ENCODE results near the gene NPHP1.

NPHP1 gene

DNA sequence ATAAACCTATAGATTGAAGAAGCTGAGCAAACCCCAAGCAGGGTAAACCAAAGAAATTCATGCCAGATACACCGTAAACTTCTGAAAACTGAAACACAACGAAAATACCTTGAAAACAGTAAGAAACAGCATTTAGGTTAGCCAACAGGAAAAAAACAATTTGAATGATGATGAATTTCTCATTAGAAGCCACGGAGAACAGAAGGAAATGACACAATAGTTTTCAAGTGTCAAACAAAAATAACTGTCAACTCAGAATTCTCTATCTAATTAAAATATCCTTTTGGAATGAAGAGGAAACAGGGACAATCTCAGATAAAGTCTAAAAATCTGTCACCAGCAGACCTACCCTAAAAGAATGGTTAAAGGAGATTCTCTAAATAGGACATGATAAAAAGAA is 51.9 kb downstream of the NPHP1 start:
- TF ChIP-seq NFIC (IDR thresholded peaks at IDR 0.05) = no peak
- TF ChIP-seq ZBTB7A (IDR thresholded peaks at IDR 0.05; ENCODE audit: low read depth) = no peak
- no peak for TF ChIP-seq CREB1 (IDR thresholded peaks at IDR 0.05; ENCODE audit: low read depth)
- TF ChIP-seq, protein P1, sequence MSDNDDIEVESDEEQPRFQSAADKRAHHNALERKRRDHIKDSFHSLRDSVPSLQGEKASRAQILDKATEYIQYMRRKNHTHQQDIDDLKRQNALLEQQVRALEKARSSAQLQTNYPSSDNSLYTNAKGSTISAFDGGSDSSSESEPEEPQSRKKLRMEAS (IDR thresholded peaks at IDR 0.05) = no peak
- TF ChIP-seq TCF12 (IDR thresholded peaks at IDR 0.05; ENCODE audit: low read depth) = no peak
- TF ChIP-seq YY1 (IDR thresholded peaks at IDR 0.05; ENCODE audit: low read depth) = no peak
- TF ChIP-seq RAD21 (IDR thresholded peaks at IDR 0.05; ENCODE audit: low read depth) = no peak
- no peak for TF ChIP-seq CEBPB (IDR thresholded peaks at IDR 0.05)
- TF ChIP-seq EP300 (IDR thresholded peaks at IDR 0.05; ENCODE audit: borderline replicate concordance) = no peak
- TF ChIP-seq, protein P2, sequence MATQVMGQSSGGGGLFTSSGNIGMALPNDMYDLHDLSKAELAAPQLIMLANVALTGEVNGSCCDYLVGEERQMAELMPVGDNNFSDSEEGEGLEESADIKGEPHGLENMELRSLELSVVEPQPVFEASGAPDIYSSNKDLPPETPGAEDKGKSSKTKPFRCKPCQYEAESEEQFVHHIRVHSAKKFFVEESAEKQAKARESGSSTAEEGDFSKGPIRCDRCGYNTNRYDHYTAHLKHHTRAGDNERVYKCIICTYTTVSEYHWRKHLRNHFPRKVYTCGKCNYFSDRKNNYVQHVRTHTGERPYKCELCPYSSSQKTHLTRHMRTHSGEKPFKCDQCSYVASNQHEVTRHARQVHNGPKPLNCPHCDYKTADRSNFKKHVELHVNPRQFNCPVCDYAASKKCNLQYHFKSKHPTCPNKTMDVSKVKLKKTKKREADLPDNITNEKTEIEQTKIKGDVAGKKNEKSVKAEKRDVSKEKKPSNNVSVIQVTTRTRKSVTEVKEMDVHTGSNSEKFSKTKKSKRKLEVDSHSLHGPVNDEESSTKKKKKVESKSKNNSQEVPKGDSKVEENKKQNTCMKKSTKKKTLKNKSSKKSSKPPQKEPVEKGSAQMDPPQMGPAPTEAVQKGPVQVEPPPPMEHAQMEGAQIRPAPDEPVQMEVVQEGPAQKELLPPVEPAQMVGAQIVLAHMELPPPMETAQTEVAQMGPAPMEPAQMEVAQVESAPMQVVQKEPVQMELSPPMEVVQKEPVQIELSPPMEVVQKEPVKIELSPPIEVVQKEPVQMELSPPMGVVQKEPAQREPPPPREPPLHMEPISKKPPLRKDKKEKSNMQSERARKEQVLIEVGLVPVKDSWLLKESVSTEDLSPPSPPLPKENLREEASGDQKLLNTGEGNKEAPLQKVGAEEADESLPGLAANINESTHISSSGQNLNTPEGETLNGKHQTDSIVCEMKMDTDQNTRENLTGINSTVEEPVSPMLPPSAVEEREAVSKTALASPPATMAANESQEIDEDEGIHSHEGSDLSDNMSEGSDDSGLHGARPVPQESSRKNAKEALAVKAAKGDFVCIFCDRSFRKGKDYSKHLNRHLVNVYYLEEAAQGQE (IDR thresholded peaks at IDR 0.05; ENCODE audit: low read depth) = no peak
- TF ChIP-seq EGR1 (IDR thresholded peaks at IDR 0.05) = no peak
- no peak for TF ChIP-seq FOXM1 (IDR thresholded peaks at IDR 0.05; ENCODE audit: borderline replicate concordance, low read depth)
- no peak for TF ChIP-seq TAF1 (IDR thresholded peaks at IDR 0.05; ENCODE audit: low read depth)
- TF ChIP-seq, protein P3, sequence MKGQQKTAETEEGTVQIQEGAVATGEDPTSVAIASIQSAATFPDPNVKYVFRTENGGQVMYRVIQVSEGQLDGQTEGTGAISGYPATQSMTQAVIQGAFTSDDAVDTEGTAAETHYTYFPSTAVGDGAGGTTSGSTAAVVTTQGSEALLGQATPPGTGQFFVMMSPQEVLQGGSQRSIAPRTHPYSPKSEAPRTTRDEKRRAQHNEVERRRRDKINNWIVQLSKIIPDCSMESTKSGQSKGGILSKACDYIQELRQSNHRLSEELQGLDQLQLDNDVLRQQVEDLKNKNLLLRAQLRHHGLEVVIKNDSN (IDR thresholded peaks at IDR 0.05) = no peak
- no peak for TF ChIP-seq TEAD4 (IDR thresholded peaks at IDR 0.05)

DNA sequence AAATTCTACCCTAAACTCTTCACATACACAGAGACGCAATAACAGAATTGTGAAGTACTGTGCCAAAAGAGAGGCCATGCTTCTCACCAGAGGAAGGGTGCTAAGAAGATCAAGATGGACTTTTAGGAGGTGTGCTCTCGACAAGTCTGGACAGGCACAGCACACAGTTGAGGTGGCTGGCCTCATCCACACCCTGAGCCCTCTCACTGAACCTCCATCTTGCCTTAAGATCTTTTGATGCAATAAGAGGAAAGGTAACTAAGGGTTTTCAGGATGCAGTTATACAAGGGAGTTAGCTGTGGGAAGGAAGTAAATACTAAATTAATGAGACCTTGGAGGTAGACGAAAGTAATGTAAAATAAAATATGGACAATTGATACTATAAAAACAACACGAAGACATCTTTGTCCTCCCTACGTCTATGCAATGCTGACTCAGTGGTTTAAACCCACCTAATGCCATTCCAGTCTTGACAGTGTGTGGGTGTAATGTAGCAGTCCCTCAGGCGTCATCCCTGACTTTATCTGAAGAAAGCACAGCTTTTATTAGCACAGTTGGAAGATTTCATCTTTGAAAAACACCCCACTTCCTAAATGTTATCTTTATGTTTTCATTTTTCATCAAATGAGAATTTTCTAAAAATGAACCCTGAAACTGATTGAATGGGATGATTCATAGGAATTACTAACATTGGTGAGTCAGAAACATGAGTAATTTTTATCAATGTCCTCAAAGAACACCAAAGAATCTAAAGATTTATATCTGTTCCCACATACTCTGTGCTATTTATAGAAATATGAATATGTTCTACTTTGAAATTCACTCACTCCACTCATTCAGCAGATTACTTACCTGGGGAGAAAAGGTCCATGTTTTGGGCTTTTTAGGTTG is 55.2 kb downstream of the NPHP1 start:
- TF ChIP-seq FOXM1 (IDR thresholded peaks at IDR 0.05; ENCODE audit: borderline replicate concordance, low read depth) (no peak), ZBTB7A (IDR thresholded peaks at IDR 0.05; ENCODE audit: low read depth) (no peak), EP300 (IDR thresholded peaks at IDR 0.05; ENCODE audit: borderline replicate concordance) (no peak), YY1 (IDR thresholded peaks at IDR 0.05; ENCODE audit: low read depth) (no peak), EGR1 (IDR thresholded peaks at IDR 0.05) (no peak), TEAD4 (IDR thresholded peaks at IDR 0.05) (no peak), TCF12 (IDR thresholded peaks at IDR 0.05; ENCODE audit: low read depth) (no peak), NFIC (IDR thresholded peaks at IDR 0.05) (no peak), CEBPB (IDR thresholded peaks at IDR 0.05) (no peak)
- TF ChIP-seq, protein P1 (IDR thresholded peaks at IDR 0.05) = no peak
- TF ChIP-seq, protein P2 (IDR thresholded peaks at IDR 0.05; ENCODE audit: low read depth) = no peak

DNA sequence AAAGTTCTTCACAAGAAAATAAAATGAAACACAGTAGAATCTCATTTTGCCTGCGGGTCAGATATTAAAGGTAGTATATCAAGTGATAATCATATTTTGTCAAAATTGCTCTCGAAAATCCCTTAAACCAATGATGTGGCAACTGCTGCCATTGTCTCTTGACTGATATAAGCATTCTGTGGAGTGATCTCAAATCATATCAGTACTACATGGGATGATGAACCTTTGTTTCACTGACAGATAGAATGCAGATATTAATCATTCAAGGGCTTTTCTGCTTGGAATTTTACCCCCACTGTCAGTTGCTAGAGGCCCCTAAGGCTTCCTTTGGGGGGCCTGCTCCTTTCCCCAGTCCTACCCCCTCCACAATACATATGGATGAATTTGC is 57.9 kb downstream of the NPHP1 start:
- TF ChIP-seq NFIC (IDR thresholded peaks at IDR 0.05) = no peak
- TF ChIP-seq, protein P3 (IDR thresholded peaks at IDR 0.05) = no peak
- TF ChIP-seq YY1 (IDR thresholded peaks at IDR 0.05; ENCODE audit: low read depth) = no peak
- TF ChIP-seq FOXM1 (IDR thresholded peaks at IDR 0.05; ENCODE audit: borderline replicate concordance, low read depth) = no peak
- no peak for TF ChIP-seq TAF1 (IDR thresholded peaks at IDR 0.05; ENCODE audit: low read depth)
- no peak for TF ChIP-seq CEBPB (IDR thresholded peaks at IDR 0.05)
- TF ChIP-seq RAD21 (IDR thresholded peaks at IDR 0.05; ENCODE audit: low read depth) = no peak
- no peak for TF ChIP-seq EGR1 (IDR thresholded peaks at IDR 0.05)
- no peak for TF ChIP-seq ZBTB7A (IDR thresholded peaks at IDR 0.05; ENCODE audit: low read depth)
- no peak for TF ChIP-seq CREB1 (IDR thresholded peaks at IDR 0.05; ENCODE audit: low read depth)
- no peak for TF ChIP-seq TEAD4 (IDR thresholded peaks at IDR 0.05)
- TF ChIP-seq, protein P2 (IDR thresholded peaks at IDR 0.05; ENCODE audit: low read depth) = no peak
- no peak for TF ChIP-seq TCF12 (IDR thresholded peaks at IDR 0.05; ENCODE audit: low read depth)
- no peak for TF ChIP-seq EP300 (IDR thresholded peaks at IDR 0.05; ENCODE audit: borderline replicate concordance)
